ENCODE data around the gene CENPP.

The CENPP gene

DNA sequence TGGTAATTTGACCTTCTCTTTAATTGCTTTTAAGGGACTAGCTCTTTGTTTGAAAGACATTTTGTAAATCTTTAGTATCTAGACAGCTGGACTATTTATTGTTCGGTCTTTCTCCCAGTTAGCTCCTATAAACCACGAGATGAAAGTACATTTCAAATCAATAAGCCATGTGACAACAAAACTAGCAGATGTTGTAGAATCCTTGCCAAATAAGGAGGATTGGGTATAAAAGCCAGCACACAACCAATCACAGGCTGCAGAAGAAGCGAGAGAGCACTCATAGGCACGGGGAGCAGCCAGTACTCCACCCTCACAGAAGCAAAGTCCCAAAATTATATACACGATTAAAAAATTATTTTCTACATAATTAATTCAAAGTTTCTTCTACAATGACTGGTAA, 106.6 kb downstream of the CENPP start:
- no peak for TF ChIP-seq EGR1 (IDR thresholded peaks at IDR 0.05)
- no peak for TF ChIP-seq FOXM1 (IDR thresholded peaks at IDR 0.05; ENCODE audit: borderline replicate concordance, low read depth)
- TF ChIP-seq CEBPB (IDR thresholded peaks at IDR 0.05) = no peak
- TF ChIP-seq NFIC (IDR thresholded peaks at IDR 0.05) = no peak
- TF ChIP-seq CREB1 (IDR thresholded peaks at IDR 0.05; ENCODE audit: low read depth) = no peak
- no peak for TF ChIP-seq ZBTB7A (IDR thresholded peaks at IDR 0.05; ENCODE audit: low read depth)
- TF ChIP-seq, protein P1, sequence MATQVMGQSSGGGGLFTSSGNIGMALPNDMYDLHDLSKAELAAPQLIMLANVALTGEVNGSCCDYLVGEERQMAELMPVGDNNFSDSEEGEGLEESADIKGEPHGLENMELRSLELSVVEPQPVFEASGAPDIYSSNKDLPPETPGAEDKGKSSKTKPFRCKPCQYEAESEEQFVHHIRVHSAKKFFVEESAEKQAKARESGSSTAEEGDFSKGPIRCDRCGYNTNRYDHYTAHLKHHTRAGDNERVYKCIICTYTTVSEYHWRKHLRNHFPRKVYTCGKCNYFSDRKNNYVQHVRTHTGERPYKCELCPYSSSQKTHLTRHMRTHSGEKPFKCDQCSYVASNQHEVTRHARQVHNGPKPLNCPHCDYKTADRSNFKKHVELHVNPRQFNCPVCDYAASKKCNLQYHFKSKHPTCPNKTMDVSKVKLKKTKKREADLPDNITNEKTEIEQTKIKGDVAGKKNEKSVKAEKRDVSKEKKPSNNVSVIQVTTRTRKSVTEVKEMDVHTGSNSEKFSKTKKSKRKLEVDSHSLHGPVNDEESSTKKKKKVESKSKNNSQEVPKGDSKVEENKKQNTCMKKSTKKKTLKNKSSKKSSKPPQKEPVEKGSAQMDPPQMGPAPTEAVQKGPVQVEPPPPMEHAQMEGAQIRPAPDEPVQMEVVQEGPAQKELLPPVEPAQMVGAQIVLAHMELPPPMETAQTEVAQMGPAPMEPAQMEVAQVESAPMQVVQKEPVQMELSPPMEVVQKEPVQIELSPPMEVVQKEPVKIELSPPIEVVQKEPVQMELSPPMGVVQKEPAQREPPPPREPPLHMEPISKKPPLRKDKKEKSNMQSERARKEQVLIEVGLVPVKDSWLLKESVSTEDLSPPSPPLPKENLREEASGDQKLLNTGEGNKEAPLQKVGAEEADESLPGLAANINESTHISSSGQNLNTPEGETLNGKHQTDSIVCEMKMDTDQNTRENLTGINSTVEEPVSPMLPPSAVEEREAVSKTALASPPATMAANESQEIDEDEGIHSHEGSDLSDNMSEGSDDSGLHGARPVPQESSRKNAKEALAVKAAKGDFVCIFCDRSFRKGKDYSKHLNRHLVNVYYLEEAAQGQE (IDR thresholded peaks at IDR 0.05; ENCODE audit: low read depth) = no peak
- TF ChIP-seq RAD21 (IDR thresholded peaks at IDR 0.05; ENCODE audit: low read depth) = no peak
- TF ChIP-seq EP300 (IDR thresholded peaks at IDR 0.05; ENCODE audit: borderline replicate concordance) = no peak
- TF ChIP-seq, protein P2, sequence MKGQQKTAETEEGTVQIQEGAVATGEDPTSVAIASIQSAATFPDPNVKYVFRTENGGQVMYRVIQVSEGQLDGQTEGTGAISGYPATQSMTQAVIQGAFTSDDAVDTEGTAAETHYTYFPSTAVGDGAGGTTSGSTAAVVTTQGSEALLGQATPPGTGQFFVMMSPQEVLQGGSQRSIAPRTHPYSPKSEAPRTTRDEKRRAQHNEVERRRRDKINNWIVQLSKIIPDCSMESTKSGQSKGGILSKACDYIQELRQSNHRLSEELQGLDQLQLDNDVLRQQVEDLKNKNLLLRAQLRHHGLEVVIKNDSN (IDR thresholded peaks at IDR 0.05) = no peak
- TF ChIP-seq TCF12 (IDR thresholded peaks at IDR 0.05; ENCODE audit: low read depth) = no peak
- TF ChIP-seq, protein P3, sequence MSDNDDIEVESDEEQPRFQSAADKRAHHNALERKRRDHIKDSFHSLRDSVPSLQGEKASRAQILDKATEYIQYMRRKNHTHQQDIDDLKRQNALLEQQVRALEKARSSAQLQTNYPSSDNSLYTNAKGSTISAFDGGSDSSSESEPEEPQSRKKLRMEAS (IDR thresholded peaks at IDR 0.05) = no peak
- no peak for TF ChIP-seq YY1 (IDR thresholded peaks at IDR 0.05; ENCODE audit: low read depth)
- no peak for TF ChIP-seq TAF1 (IDR thresholded peaks at IDR 0.05; ENCODE audit: low read depth)
- no peak for TF ChIP-seq TEAD4 (IDR thresholded peaks at IDR 0.05)

- TF ChIP-seq NFIC (IDR thresholded peaks at IDR 0.05) (no peak), FOXM1 (IDR thresholded peaks at IDR 0.05; ENCODE audit: borderline replicate concordance, low read depth) (no peak), TEAD4 (IDR thresholded peaks at IDR 0.05) (no peak), TAF1 (IDR thresholded peaks at IDR 0.05; ENCODE audit: low read depth) (no peak), TCF12 (IDR thresholded peaks at IDR 0.05; ENCODE audit: low read depth) (no peak), EP300 (IDR thresholded peaks at IDR 0.05; ENCODE audit: borderline replicate concordance) (no peak), CREB1 (IDR thresholded peaks at IDR 0.05; ENCODE audit: low read depth) (no peak), EGR1 (IDR thresholded peaks at IDR 0.05) (no peak), RAD21 (IDR thresholded peaks at IDR 0.05; ENCODE audit: low read depth) (no peak), YY1 (IDR thresholded peaks at IDR 0.05; ENCODE audit: low read depth) (no peak), CEBPB (IDR thresholded peaks at IDR 0.05) (no peak), ZBTB7A (IDR thresholded peaks at IDR 0.05; ENCODE audit: low read depth) (no peak)
- TF ChIP-seq, protein P2 (IDR thresholded peaks at IDR 0.05) = no peak
- TF ChIP-seq, protein P3 (IDR thresholded peaks at IDR 0.05) = no peak
- TF ChIP-seq, protein P1 (IDR thresholded peaks at IDR 0.05; ENCODE audit: low read depth) = no peak
Observed at GRCh38 chr9:92432972-92433548, 107.3 kb downstream of the CENPP start.

DNA sequence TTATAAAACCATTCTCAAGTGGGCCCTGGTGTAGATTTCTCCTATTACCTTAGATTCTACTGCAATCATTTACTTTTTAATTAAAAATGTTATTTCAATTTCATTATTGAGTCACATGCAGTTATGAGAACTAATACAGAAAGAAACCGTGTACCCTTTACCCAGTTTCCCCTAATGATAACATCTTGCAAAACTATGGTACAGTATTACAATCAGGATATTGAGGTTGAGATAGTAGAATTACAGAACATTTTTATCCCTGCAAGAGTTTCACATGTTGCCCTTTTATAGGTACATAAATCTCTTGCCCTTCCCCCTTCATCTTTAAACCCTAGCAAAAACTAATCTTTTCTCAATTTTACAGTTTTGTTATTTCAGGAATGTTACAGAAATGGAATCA, 109.5 kb downstream of the CENPP start:
- TF ChIP-seq EP300 (IDR thresholded peaks at IDR 0.05; ENCODE audit: borderline replicate concordance) = no peak
- TF ChIP-seq TEAD4 (IDR thresholded peaks at IDR 0.05) = no peak
- TF ChIP-seq ZBTB7A (IDR thresholded peaks at IDR 0.05; ENCODE audit: low read depth) = no peak
- TF ChIP-seq, protein P2 (IDR thresholded peaks at IDR 0.05) = no peak
- no peak for TF ChIP-seq NFIC (IDR thresholded peaks at IDR 0.05)
- TF ChIP-seq RAD21 (IDR thresholded peaks at IDR 0.05; ENCODE audit: low read depth) = no peak
- TF ChIP-seq CEBPB (IDR thresholded peaks at IDR 0.05) = no peak

- TF ChIP-seq, protein P3 (IDR thresholded peaks at IDR 0.05) = no peak
- no peak for TF ChIP-seq EP300 (IDR thresholded peaks at IDR 0.05; ENCODE audit: borderline replicate concordance)
- no peak for TF ChIP-seq NFIC (IDR thresholded peaks at IDR 0.05)
- no peak for TF ChIP-seq RAD21 (IDR thresholded peaks at IDR 0.05; ENCODE audit: low read depth)
- no peak for TF ChIP-seq ZBTB7A (IDR thresholded peaks at IDR 0.05; ENCODE audit: low read depth)
- no peak for TF ChIP-seq TCF12 (IDR thresholded peaks at IDR 0.05; ENCODE audit: low read depth)
Observed at GRCh38 chr9:92438900-92439526, 113.3 kb downstream of the CENPP start.

Data from Ishikawa (cell line).